GM12878 (cell line): ENCODE measurements around the gene PDS5A.

ENCODE experiments used
- JUND ChIP-seq: IDR thresholded peaks from 2 replicates; pipeline ENCODE4 v1.6.1; 2012; ENCODE audit warnings: low read depth, mild to moderate bottlenecking, low read length, improper control_type of control experiment, moderate library complexity
- NR2C2 ChIP-seq: IDR thresholded peaks from 2 replicates; pipeline ENCODE4 v1.6.1; 2011; ENCODE audit warnings: borderline replicate concordance, low read depth; ENCODE audit not compliant: control insufficient read depth, insufficient read length
- PRDM15 ChIP-seq: fragments of 450-650 bp; formaldehyde crosslinking; IDR thresholded peaks from 2 replicates; pipeline ENCODE4 v1.4.0; 2020; ENCODE audit warnings: mild to moderate bottlenecking, moderate library complexity
- REST ChIP-seq: IDR thresholded peaks from 2 replicates; pipeline ENCODE4 v1.6.1; 2012; ENCODE audit warnings: mild to moderate bottlenecking, low read depth, low read length
- TF ChIP-seq, protein P1 (sequence below), 3 experiments: IDR thresholded peaks in 2 of 3; conservative IDR thresholded peaks in 1 of 3; 2 replicates each; pipeline ENCODE4 v1.5.1; 2011; ENCODE audit warnings: low read depth in 3 of 3, low read length in 3 of 3, mild to moderate bottlenecking in 3 of 3, control low read depth in 2 of 3, moderate library complexity in 2 of 3, inconsistent platforms in 1 of 3, mixed read lengths in 1 of 3; ENCODE audit not compliant: control insufficient read depth in 2 of 3, insufficient read depth in 1 of 3; ENCODE audit errors: extremely low read depth in 1 of 3

DNA sequence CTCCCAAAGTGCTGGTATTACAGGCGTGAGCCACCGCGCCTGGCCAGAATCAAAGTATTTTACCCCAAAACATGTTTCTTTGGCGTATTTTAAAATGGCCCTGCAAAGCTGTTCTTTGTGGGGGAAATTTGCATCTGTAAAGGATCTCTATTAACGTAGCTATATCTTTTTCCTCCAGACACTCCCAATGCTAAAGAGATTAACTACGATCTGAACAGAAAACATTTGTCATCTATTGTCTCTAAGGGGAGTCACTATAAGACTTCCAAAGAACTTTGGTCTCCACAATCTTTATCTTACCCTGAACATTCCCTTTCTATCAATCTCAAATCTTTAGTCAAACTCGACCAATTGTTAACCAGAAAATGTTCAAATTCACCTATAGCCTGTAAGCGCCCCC, 19.1 kb upstream of the PDS5A start:
- TF ChIP-seq NR2C2 = no peak
- no peak for TF ChIP-seq REST
- TF ChIP-seq, protein P1, sequence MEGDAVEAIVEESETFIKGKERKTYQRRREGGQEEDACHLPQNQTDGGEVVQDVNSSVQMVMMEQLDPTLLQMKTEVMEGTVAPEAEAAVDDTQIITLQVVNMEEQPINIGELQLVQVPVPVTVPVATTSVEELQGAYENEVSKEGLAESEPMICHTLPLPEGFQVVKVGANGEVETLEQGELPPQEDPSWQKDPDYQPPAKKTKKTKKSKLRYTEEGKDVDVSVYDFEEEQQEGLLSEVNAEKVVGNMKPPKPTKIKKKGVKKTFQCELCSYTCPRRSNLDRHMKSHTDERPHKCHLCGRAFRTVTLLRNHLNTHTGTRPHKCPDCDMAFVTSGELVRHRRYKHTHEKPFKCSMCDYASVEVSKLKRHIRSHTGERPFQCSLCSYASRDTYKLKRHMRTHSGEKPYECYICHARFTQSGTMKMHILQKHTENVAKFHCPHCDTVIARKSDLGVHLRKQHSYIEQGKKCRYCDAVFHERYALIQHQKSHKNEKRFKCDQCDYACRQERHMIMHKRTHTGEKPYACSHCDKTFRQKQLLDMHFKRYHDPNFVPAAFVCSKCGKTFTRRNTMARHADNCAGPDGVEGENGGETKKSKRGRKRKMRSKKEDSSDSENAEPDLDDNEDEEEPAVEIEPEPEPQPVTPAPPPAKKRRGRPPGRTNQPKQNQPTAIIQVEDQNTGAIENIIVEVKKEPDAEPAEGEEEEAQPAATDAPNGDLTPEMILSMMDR (IDR thresholded peaks at IDR 0.05 in 2 of 3, conservative IDR thresholded peaks at IDR 0.05 in 1 of 3; ENCODE audit: control insufficient read depth in 2 of 3, extremely low read depth in 1 of 3, insufficient read depth in 1 of 3, low read depth in 3 of 3, low read length in 3 of 3) = no peak
- TF ChIP-seq JUND = no peak
- TF ChIP-seq PRDM15 (CRISPR knock-in tag) = no peak
